Superior temporal gyrus (tissue), 1 donor: Measurements from ENCODE around the gene ERG.

Source experiments
- DNase-seq: peaks from one replicate; pipeline ENCODE4 v3.0.0-alpha.2; 2016; ENCODE audit errors: extremely low spot score

Gene ERG

DNA sequence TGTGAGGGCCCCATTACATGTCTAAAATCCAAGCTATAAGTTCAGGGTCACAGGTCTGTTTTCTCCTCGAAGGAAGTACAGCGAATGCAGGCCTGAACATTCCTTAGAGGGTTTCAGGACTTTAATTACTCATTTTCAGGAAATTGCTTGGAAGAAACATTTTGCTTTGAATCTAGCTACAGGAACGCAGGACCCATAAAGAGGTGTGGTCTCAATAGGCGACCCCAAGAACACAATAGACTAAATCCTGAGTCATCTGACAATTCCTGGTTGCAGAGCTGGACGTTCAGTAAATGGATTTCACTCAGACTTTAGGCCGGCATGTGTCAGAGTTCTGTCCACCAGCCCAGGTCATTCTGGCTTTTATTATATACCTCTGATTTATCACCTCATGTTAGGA lies 1.0 kb upstream of the ERG start:
- no peak for DNase-seq

- no peak for DNase-seq
These were observed 2.1 kb downstream of the ERG start for GRCh38 chr21:38496224-38496623.

DNA sequence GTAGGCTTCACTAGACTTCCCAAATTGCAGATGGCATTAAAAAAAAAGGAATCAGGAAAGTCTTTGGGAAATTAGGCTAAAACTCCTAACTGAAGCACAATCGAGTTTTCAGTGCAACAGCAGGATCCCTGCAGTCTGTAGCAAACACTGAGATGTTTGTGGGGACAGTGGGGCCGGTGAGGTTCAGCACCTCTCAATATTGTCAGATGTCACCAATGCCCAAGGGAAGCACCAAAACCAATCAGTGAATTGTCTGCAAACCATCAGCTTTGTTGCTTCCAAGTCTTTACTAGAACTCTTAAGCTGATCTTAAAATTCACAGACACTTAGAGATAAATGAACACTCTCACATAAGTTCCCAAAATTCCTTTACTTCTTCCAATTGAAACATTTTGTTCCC lies 2.6 kb downstream of the ERG start:
- no peak for DNase-seq

- DNase-seq = no peak
These were observed 3.0 kb downstream of the ERG start for GRCh38 chr21:38495242-38495641.

GRCh38 chr21:38494703-38495102 lies 3.6 kb downstream of the ERG start:
- DNase-seq = no peak

DNA sequence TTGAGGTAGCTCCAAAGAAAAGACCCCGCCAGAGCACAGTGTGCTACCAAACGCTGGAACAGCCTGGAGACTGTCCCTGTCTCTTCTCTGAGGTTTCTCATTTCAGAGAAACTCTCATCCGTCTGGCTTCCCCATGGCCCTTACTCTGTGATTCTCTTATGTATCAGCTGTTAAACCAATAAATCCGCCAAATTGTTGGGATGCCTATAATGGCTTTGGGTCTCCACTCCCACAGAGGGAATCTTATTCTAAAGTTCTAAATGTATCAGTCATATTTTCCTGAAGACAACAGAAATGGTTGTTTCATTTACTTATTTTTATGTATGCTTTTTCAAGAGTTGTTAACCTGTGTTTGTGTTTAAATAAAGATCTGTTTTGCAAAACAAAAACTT lies 4.0 kb downstream of the ERG start:
- no peak for DNase-seq

DNA sequence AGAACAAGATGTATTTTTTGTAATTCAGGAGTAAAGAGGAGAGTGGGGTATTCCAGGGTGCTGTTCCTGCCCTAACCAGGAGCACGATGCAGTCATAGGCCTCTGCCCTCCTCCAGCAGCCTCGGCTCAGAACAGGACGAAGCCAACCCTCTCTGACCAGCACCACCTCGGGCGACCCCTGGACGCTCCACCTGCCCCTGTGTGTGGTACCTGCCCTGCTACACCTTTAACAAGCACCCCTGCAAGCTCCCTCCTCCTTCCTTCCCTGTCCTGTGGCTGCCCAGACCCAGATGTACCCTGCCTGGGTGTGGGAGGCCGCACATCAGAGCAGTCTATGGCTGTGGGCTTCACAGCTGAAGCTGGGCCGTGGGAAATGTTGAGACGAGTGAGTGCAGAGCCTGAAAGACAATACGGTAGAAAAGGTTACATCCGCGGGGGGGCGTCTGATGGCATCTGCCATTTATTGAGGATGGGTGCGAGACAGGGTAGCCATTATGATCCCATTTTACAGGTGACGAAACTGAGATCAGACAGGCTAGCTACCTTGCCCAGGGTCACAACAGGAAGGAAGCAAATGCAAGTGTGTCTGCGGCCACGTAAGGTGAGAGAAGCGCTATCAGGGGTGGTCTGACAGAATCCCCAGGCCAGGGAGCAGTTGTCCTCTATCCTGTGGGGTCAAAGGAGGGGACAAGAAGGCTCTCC lies 4.6 kb downstream of the ERG start:
- DNase-seq = no peak

GRCh38 chr21:38492007-38492406 lies 6.3 kb downstream of the ERG start:
- DNase-seq = no peak

DNA sequence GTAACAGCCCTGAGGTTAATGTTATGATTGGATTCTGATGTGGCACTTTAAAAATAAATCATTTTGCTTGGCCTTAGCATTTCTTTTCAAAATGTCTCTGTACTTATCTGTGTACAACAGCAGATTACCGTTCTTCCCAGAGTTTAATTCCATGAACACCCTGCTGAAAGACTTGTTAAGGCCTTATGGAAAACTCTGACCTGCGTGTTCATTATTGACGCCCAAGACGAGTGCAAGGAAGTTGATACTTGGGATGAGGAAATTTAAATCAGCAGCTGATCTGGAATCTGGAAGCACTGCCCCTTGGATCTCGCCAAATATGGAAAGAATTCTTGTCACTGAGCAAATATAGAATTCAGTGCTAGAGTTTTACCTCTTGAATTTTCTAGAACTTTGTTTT lies 6.7 kb downstream of the ERG start:
- no peak for DNase-seq

GRCh38 chr21:38490411-38491020 lies 7.8 kb downstream of the ERG start:
- no peak for DNase-seq

DNA sequence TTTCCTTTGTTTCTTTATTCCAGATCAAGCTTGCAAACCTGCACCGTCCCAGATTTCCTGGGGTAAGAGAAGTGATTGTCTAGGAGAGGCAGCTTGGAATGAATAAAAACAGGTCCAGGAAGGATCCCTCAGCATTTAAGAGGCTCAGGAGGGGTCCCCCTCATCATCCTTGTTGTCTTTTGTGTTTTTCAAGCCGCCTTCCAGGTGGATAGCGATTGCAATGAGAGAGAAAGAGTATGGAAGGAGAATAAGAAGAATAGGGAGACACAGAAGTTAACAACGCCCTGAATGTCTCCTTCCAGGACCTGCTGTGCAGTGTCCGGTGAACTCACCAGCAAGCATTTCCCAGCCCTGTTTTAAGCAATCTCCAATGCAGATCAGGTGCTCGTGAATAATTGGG lies 8.5 kb downstream of the ERG start:
- DNase-seq = no peak

DNA sequence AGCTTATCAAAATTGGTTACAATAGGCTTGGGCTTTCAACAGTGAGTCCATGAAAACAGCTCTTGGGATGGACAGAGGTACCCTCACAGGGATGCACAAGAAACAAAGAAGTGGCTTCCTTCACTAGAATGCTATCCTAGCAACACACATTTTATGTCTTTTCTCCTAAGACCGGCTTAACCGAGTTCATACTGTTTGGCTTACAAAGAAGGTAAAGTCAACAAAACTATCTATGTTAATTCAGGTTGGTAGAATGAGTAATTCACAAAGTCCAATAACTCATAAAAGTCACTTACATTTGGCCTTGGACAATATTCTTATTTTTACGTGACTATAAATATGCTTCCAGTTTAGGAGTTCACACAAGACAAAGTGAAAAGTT lies 9.0 kb downstream of the ERG start:
- DNase-seq = no peak

GRCh38 chr21:38488640-38489270 lies 9.5 kb downstream of the ERG start:
- no peak for DNase-seq

GRCh38 chr21:38487901-38488639 lies 10.2 kb downstream of the ERG start:
- DNase-seq = no peak

DNA sequence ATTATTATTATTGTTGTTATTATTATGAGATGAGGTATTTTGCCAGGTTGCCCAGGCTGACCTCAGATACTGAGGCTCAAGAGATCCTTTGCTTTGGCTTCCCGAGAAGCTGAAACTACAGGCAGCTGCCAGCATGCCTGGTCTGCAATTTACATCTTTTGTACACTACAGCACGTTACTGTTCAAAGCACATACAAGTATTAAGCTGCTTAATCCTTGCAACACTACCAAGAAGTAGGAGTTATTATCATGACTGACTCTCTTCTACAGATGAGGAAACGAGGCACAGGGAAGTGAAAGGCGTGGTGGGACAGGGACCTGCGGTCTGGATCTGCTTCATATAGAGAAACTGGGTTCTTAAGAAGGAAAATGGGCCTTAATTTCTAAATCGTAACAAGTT lies 11.6 kb downstream of the ERG start:
- DNase-seq = no peak

GRCh38 chr21:38486221-38486620 lies 12.1 kb downstream of the ERG start:
- no peak for DNase-seq

- DNase-seq = no peak
These were observed 18.4 kb downstream of the ERG start for GRCh38 chr21:38479641-38480525.

DNA sequence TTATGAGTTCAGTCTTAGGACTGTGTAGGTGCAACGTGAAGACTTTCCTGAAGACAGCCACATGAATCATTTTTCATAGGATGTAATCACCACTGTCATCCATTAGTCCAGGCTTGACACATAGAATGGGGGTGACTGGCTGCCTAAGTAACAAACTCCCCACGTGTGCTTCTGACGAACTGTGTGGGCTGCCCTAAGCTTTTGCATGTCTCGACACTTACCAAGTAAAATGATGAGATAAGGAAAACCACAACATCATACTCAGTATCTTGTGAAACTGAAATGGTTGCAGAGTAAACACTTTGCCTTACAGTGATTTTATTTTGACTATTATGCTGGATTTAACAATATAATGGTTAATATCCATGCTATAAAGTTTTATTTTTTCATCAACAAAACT lies 19.5 kb downstream of the ERG start:
- no peak for DNase-seq

DNA sequence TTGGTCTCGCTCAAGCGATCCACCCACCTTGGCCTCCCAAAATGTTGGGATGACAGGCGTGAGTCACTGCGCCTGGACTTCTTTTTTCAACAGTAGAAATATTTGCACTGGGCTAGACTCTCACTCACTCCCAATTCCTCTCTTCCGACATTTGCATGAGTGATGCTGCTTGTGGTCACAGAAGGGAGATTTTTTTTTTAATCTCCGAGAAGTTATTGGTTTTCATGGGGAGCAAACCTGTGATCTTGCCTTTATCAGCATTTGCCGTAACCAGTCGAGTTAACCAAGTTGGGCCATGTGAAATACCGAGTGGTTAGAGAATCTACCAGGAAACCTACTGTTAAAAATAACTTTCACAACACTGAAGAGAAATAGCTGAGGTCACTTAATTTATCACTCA lies 21.1 kb downstream of the ERG start:
- DNase-seq = no peak

GRCh38 chr21:38476385-38476784 lies 21.9 kb downstream of the ERG start:
- no peak for DNase-seq

GRCh38 chr21:38475519-38475918 lies 22.8 kb downstream of the ERG start:
- no peak for DNase-seq

DNA sequence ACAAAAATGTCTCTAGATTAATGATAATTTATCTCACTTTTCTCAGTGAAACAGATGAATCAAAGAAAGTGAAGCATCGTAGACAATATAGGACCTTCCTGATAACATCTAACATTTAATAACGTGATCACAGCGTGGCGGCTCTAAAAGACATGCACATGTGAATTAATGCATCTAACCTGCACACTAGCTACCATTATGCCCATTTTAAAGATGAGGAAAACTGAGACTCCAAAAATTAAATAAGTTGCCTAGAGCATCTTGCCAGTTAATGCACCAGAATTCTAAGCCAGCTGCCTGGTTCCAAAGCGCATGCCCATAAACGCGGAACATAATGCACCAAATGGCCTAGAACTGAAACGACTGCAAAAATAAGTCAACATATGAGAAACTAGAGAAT lies 23.5 kb downstream of the ERG start:
- DNase-seq = no peak
